SK-N-SH (cell line): ENCODE results near the gene PSG1.
"Not testable (repeated sequence)": the region's sequence is repeated elsewhere in the genome, so short reads cannot be mapped to it uniquely, and the experiment has no call there.

Experiments used
- EZH2phosphoT487 ChIP-seq: fragments of 200-600 bp; sonication (generic); IDR thresholded peaks from 2 replicates; pipeline ENCODE4 v1.6.1; 2017; ENCODE audit warnings: low read depth, mixed run types, mild to moderate bottlenecking, antibody characterized with exemption, moderate library complexity, borderline replicate concordance
- FOXJ3 ChIP-seq: sonication (generic); formaldehyde crosslinking; IDR thresholded peaks from 2 replicates; pipeline ENCODE4 v1.5.1; 2020; ENCODE audit warnings: mild to moderate bottlenecking, missing genetic modification reagents
- POLR2AphosphoS5 ChIP-seq: IDR thresholded peaks from 2 replicates; pipeline ENCODE4 v1.6.1; 2012; ENCODE audit warnings: low read depth, low read length
- RAD21 ChIP-seq: IDR thresholded peaks from 2 replicates; pipeline ENCODE4 v1.6.1; 2012; ENCODE audit warnings: mild to moderate bottlenecking, low read length
- TF ChIP-seq, protein P1 (sequence below): IDR thresholded peaks from 2 replicates; pipeline ENCODE4 v1.4.0; 2012; ENCODE audit warnings: low read depth
- TF ChIP-seq, protein P2 (sequence below): fragments of 150-350 bp; IDR thresholded peaks from 2 replicates; pipeline ENCODE4 v1.6.1; 2017; ENCODE audit warnings: antibody characterized with exemption, low read length, low read depth, borderline replicate concordance
- TF ChIP-seq, protein P3 (sequence below): fragments of 200-600 bp; sonication (generic); IDR thresholded peaks from 2 replicates; pipeline ENCODE4 v1.6.1; 2017; ENCODE audit warnings: antibody characterized with exemption, mild to moderate bottlenecking, moderate library complexity

DNA sequence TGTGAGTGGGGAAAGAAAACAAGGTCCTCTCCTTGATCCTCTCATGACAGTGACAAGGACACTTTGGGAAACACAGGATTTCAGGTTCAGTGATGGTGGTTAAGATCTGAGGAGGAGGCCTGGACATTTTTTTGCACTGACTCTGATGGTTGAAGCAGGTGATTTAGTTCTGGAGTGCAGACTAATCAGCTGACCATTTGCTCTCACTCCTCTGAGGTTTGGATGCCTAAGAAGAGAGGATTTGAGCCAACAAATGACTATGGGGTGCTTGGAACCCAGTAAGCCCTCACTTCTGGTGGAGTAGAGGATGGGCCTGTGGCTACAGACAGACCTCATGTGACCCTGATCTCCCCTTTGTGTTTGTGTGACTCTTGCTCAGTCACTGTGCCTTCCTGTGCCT, 2.9 kb downstream of the PSG1 start:
- TF ChIP-seq EZH2phosphoT487, FOXJ3, RAD21, POLR2AphosphoS5: not testable (repeated sequence)
- TF ChIP-seq, protein P1, sequence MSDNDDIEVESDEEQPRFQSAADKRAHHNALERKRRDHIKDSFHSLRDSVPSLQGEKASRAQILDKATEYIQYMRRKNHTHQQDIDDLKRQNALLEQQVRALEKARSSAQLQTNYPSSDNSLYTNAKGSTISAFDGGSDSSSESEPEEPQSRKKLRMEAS: not testable (repeated sequence)
- TF ChIP-seq, protein P2, sequence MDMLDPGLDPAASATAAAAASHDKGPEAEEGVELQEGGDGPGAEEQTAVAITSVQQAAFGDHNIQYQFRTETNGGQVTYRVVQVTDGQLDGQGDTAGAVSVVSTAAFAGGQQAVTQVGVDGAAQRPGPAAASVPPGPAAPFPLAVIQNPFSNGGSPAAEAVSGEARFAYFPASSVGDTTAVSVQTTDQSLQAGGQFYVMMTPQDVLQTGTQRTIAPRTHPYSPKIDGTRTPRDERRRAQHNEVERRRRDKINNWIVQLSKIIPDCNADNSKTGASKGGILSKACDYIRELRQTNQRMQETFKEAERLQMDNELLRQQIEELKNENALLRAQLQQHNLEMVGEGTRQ: not testable (repeated sequence)
- TF ChIP-seq, protein P3, sequence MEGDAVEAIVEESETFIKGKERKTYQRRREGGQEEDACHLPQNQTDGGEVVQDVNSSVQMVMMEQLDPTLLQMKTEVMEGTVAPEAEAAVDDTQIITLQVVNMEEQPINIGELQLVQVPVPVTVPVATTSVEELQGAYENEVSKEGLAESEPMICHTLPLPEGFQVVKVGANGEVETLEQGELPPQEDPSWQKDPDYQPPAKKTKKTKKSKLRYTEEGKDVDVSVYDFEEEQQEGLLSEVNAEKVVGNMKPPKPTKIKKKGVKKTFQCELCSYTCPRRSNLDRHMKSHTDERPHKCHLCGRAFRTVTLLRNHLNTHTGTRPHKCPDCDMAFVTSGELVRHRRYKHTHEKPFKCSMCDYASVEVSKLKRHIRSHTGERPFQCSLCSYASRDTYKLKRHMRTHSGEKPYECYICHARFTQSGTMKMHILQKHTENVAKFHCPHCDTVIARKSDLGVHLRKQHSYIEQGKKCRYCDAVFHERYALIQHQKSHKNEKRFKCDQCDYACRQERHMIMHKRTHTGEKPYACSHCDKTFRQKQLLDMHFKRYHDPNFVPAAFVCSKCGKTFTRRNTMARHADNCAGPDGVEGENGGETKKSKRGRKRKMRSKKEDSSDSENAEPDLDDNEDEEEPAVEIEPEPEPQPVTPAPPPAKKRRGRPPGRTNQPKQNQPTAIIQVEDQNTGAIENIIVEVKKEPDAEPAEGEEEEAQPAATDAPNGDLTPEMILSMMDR: not testable (repeated sequence)
